HEK293T (cell line): Measurements from ENCODE around the gene CFAP157.

Experiments
- BHLHE40 ChIP-seq: fragments of 450-650 bp; IDR thresholded peaks from 2 replicates; pipeline ENCODE4 v1.6.1; 2016; ENCODE audit warnings: mild to moderate bottlenecking, moderate library complexity, borderline replicate concordance
- FOXM1 ChIP-seq: fragments of 450-650 bp; IDR thresholded peaks from 2 replicates; pipeline ENCODE4 v1.6.1; 2017; ENCODE audit warnings: mild to moderate bottlenecking, borderline replicate concordance
- NFRKB ChIP-seq: fragments of 450-650 bp; IDR thresholded peaks from 2 replicates; pipeline ENCODE4 v1.6.1; 2016; ENCODE audit warnings: mild to moderate bottlenecking, moderate library complexity
- SP1 ChIP-seq: fragments of 450-650 bp; IDR thresholded peaks from 2 replicates; pipeline ENCODE4 v1.6.1; 2017
- SUZ12 ChIP-seq: fragments of 450-650 bp; IDR thresholded peaks from 2 replicates; pipeline ENCODE4 v1.6.1; 2016; ENCODE audit warnings: mild to moderate bottlenecking
- ZNF384 ChIP-seq: fragments of 450-650 bp; IDR thresholded peaks from 2 replicates; pipeline ENCODE4 v1.6.1; 2016

GRCh38 chr9:127673234-127673633 lies 33.6 kb upstream of the CFAP157 start:
- TF ChIP-seq ZNF384 (no peak), BHLHE40 (no peak), NFRKB (no peak), SP1 (no peak), SUZ12 (no peak), FOXM1 (no peak)
